IPS-18c (cell line): ENCODE measurements around the gene GLTP.

Experiments
- H3K4me3 ChIP-seq: 2 replicates; pipeline ENCODE4 v1.7.0; 2013; ENCODE audit warnings: low read depth, mild to moderate bottlenecking, low read length, moderate library complexity; ENCODE audit not compliant: insufficient read depth
- H3K9me3 ChIP-seq: one replicate; pipeline ENCODE4 v1.6.1; 2013; ENCODE audit warnings: mild to moderate bottlenecking, low read length, moderate library complexity; ENCODE audit not compliant: control insufficient read depth, insufficient read depth

Gene GLTP

GRCh38 chr12:109818905-109819500 is 61.3 kb downstream of the GLTP start:
- no peaks in the 10 kb centered on the region for H3K9me3 ChIP-seq
- no peak overlapping the region for H3K4me3 ChIP-seq

GRCh38 chr12:109818253-109818652 is 62.1 kb downstream of the GLTP start:
- Histone ChIP-seq H3K9me3 (no peaks in the 10 kb centered on the region), H3K4me3 (no peak overlapping the region)

GRCh38 chr12:109817627-109818231 is 62.6 kb downstream of the GLTP start:
- H3K9me3 ChIP-seq, result no peaks in the 10 kb centered on the region
- no peak overlapping the region for H3K4me3 ChIP-seq

- Histone ChIP-seq H3K4me3 (no peak overlapping the region), H3K9me3 (no peaks in the 10 kb centered on the region)
These were observed 63.5 kb downstream of the GLTP start for GRCh38 chr12:109816870-109817269.

GRCh38 chr12:109815757-109816617 is 64.4 kb downstream of the GLTP start:
- no peaks in the 10 kb centered on the region for H3K9me3 ChIP-seq
- no peak overlapping the region for H3K4me3 ChIP-seq

GRCh38 chr12:109815225-109815624 is 65.1 kb downstream of the GLTP start:
- no peaks in the 10 kb centered on the region for H3K9me3 ChIP-seq

GRCh38 chr12:109814600-109815150 is 65.7 kb downstream of the GLTP start:
- H3K9me3 ChIP-seq, result no peaks in the 10 kb centered on the region

More at GRCh38 chr12:109815225-109815624, 65.1 kb downstream of the GLTP start:
- no peak overlapping the region for H3K4me3 ChIP-seq

GRCh38 chr12:109813810-109814416 is 66.4 kb downstream of the GLTP start:
- H3K4me3 ChIP-seq, result no peak overlapping the region
- H3K9me3 ChIP-seq, result no peaks in the 10 kb centered on the region

More at GRCh38 chr12:109814600-109815150, 65.7 kb downstream of the GLTP start:
- H3K4me3 ChIP-seq, result no peak overlapping the region

- Histone ChIP-seq H3K4me3 (no peak overlapping the region), H3K9me3 (no peaks in the 10 kb centered on the region)
These were observed 68.7 kb downstream of the GLTP start for GRCh38 chr12:109811624-109811995.

- Histone ChIP-seq H3K9me3 (no peaks in the 10 kb centered on the region), H3K4me3 (no peak overlapping the region)
These were observed 69.3 kb downstream of the GLTP start for GRCh38 chr12:109810954-109811623.

GRCh38 chr12:109808876-109809646 is 71.3 kb downstream of the GLTP start:
- no peak overlapping the region for H3K4me3 ChIP-seq
- no peaks in the 10 kb centered on the region for H3K9me3 ChIP-seq

- Histone ChIP-seq H3K4me3 (no peak overlapping the region), H3K9me3 (no peaks in the 10 kb centered on the region)
These were observed 72.2 kb downstream of the GLTP start for GRCh38 chr12:109807954-109808643.

GRCh38 chr12:109804820-109805761 is 75.2 kb downstream of the GLTP start:
- Histone ChIP-seq H3K4me3 (no peak overlapping the region), H3K9me3 (no peaks in the 10 kb centered on the region)

GRCh38 chr12:109803678-109804077 is 76.7 kb downstream of the GLTP start:
- Histone ChIP-seq H3K4me3 (no peak overlapping the region), H3K9me3 (no peaks in the 10 kb centered on the region)

GRCh38 chr12:109802828-109803227 is 77.5 kb downstream of the GLTP start:
- Histone ChIP-seq H3K4me3 (no peak overlapping the region), H3K9me3 (no peaks in the 10 kb centered on the region)
